H9 (cell line): ENCODE data around the gene MB. TPM values are rescaled to one million over a fixed set of nuclear protein-coding genes. Genes with fewer than 3 reads are reported as not detected.

Experiments
- DNase-seq: peaks from one replicate; pipeline ENCODE4 v3.0.0-alpha.2; 2017
- H2AFZ ChIP-seq: one replicate; pipeline ENCODE4 v1.6.1; 2013; ENCODE audit warnings: mild to moderate bottlenecking, low read length, control low read depth, moderate library complexity
- H2AK5ac ChIP-seq: 2 replicates; pipeline ENCODE4 v1.6.1; 2013; ENCODE audit warnings: low read length, control low read depth, mixed read lengths; ENCODE audit not compliant: insufficient read length
- H2BK120ac ChIP-seq: one replicate; pipeline ENCODE4 v1.6.1; 2013; ENCODE audit warnings: low read depth, mild to moderate bottlenecking, low read length, control low read depth, inconsistent platforms; ENCODE audit not compliant: poor library complexity, severe bottlenecking
- H2BK12ac ChIP-seq: 2 replicates; pipeline ENCODE4 v1.6.1; 2013; ENCODE audit warnings: low read length, control low read depth, mixed read lengths, low read depth; ENCODE audit not compliant: insufficient read length
- H2BK15ac ChIP-seq: 2 replicates; pipeline ENCODE4 v1.6.1; 2013; ENCODE audit warnings: low read depth, low read length, control low read depth
- H2BK20ac ChIP-seq: one replicate; pipeline ENCODE4 v1.6.1; 2013; ENCODE audit warnings: low read depth, mild to moderate bottlenecking, low read length, control low read depth, inconsistent platforms; ENCODE audit not compliant: poor library complexity, severe bottlenecking
- H2BK5ac ChIP-seq: 2 replicates; pipeline ENCODE4 v1.6.1; 2013; ENCODE audit warnings: low read length, control low read depth, mixed read lengths; ENCODE audit not compliant: insufficient read length
- H3K14ac ChIP-seq: 2 replicates; pipeline ENCODE4 v1.6.1; 2013; ENCODE audit warnings: low read length, control low read depth; ENCODE audit not compliant: insufficient read depth
- H3K18ac ChIP-seq: 2 replicates; pipeline ENCODE4 v1.6.1; 2013; ENCODE audit warnings: low read depth, mild to moderate bottlenecking, mixed read lengths, low read length, control low read depth; ENCODE audit not compliant: insufficient read length
- H3K23ac ChIP-seq: 2 replicates; pipeline ENCODE4 v1.6.1; 2013; ENCODE audit warnings: low read length, control low read depth, mixed read lengths, low read depth; ENCODE audit not compliant: insufficient read length
- H3K23me2 ChIP-seq: 2 replicates; pipeline ENCODE4 v1.6.1; 2013; ENCODE audit warnings: low read depth, mild to moderate bottlenecking, mixed read lengths, low read length, control low read depth; ENCODE audit not compliant: insufficient read length, poor library complexity, severe bottlenecking
- H3K27ac ChIP-seq: 2 replicates; pipeline ENCODE4 v1.5.1; 2013; ENCODE audit warnings: low read length, control low read depth, mixed read lengths, low read depth; ENCODE audit not compliant: insufficient read length
- H3K27me3 ChIP-seq: 2 replicates; pipeline ENCODE4 v1.6.1; 2013; ENCODE audit warnings: low read length, control low read depth, inconsistent platforms; ENCODE audit not compliant: insufficient read depth
- H3K4ac ChIP-seq: 2 replicates; pipeline ENCODE4 v1.6.1; 2013; ENCODE audit warnings: low read depth, mild to moderate bottlenecking, control low read depth, inconsistent platforms, low read length, moderate library complexity
- H3K4me1 ChIP-seq: 2 replicates; pipeline ENCODE4 v1.6.1; 2013; ENCODE audit warnings: low read length, control low read depth, inconsistent platforms; ENCODE audit not compliant: insufficient read depth
- H3K4me2 ChIP-seq: 2 replicates; pipeline ENCODE4 v1.6.1; 2013; ENCODE audit warnings: low read length, control low read depth, mixed read lengths; ENCODE audit not compliant: insufficient read length, insufficient read depth
- H3K56ac ChIP-seq: 2 replicates; pipeline ENCODE4 v1.6.1; 2013; ENCODE audit warnings: low read depth, mild to moderate bottlenecking, mixed read lengths, low read length, control low read depth; ENCODE audit not compliant: insufficient read length
- H3K79me1 ChIP-seq: 2 replicates; pipeline ENCODE4 v1.6.1; 2013; ENCODE audit warnings: low read depth, mild to moderate bottlenecking, moderate library complexity, low read length, control low read depth, inconsistent platforms; ENCODE audit not compliant: insufficient read depth, poor library complexity, severe bottlenecking
- H3K79me2 ChIP-seq: 2 replicates; pipeline ENCODE4 v1.6.1; 2013; ENCODE audit warnings: low read length, control low read depth, inconsistent platforms; ENCODE audit not compliant: insufficient read depth
- H3K9ac ChIP-seq: 2 replicates; pipeline ENCODE4 v1.6.1; 2013; ENCODE audit warnings: low read length, control low read depth, mixed read lengths; ENCODE audit not compliant: insufficient read length; ENCODE audit errors: extremely low read depth
- H3K9me3 ChIP-seq: one replicate; pipeline ENCODE4 v1.6.1; 2013; ENCODE audit warnings: low read depth, low read length, inconsistent platforms; ENCODE audit not compliant: control insufficient read depth
- H3T11ph ChIP-seq: one replicate; pipeline ENCODE4 v1.6.1; 2013; ENCODE audit warnings: mild to moderate bottlenecking, low read length, control low read depth, inconsistent platforms
- H4K20me1 ChIP-seq: one replicate; pipeline ENCODE4 v1.6.1; 2013; ENCODE audit not compliant: control insufficient read depth, insufficient read length, insufficient read depth
- H4K5ac ChIP-seq: 2 replicates; pipeline ENCODE4 v1.6.1; 2013; ENCODE audit warnings: low read depth, mild to moderate bottlenecking, mixed read lengths, low read length, control low read depth; ENCODE audit not compliant: insufficient read length
- H4K8ac ChIP-seq: replicated peaks from 2 replicates; pipeline ENCODE4 v1.6.1; 2013; ENCODE audit warnings: low read length, control low read depth, mixed read lengths, low read depth; ENCODE audit not compliant: insufficient read length
- H4K91ac ChIP-seq: 2 replicates; pipeline ENCODE4 v1.6.1; 2013; ENCODE audit warnings: low read depth, mild to moderate bottlenecking, moderate library complexity, mixed read lengths, low read length, control low read depth; ENCODE audit not compliant: insufficient read length
- H3K27ac Mint-ChIP-seq, 3 experiments: 2 replicates in 2 of 3; 3 replicates in 1 of 3; pipeline ENCODE4 v1.8.0; 2020 to 2021; ENCODE audit warnings: mixed read lengths in 3 of 3, mild to moderate bottlenecking in 1 of 3, moderate library complexity in 1 of 3
- H3K27me3 Mint-ChIP-seq: 2 replicates; pipeline ENCODE4 v1.8.0; 2021; ENCODE audit warnings: low read depth, mild to moderate bottlenecking, moderate library complexity, mixed read lengths
- H3K36me3 Mint-ChIP-seq, 3 experiments: 2 replicates in 2 of 3; 3 replicates in 1 of 3; pipeline ENCODE4 v1.8.0; 2020 to 2021; ENCODE audit warnings: low read depth in 3 of 3, mixed read lengths in 3 of 3; ENCODE audit not compliant: insufficient read depth in 1 of 3
- H3K4me1 Mint-ChIP-seq, 2 experiments: 2 replicates each; pipeline ENCODE4 v1.8.0; 2020; ENCODE audit warnings: mixed read lengths in 2 of 2
- H3K4me3 Mint-ChIP-seq, 2 experiments: 2 replicates in 1 of 2; 3 replicates in 1 of 2; pipeline ENCODE4 v1.8.0; 2020 to 2021; ENCODE audit warnings: mild to moderate bottlenecking in 2 of 2, mixed read lengths in 2 of 2, moderate library complexity in 1 of 2
- H3K9me3 Mint-ChIP-seq, 2 experiments: 2 replicates in 1 of 2; 3 replicates in 1 of 2; pipeline ENCODE4 v1.8.0; 2020; ENCODE audit warnings: mild to moderate bottlenecking in 2 of 2, mixed read lengths in 2 of 2, moderate library complexity in 1 of 2
- CTCF ChIP-seq: fragments of 200-600 bp; sonication (generic); conservative IDR thresholded peaks from 3 replicates; pipeline ENCODE4 v1.8.0; 2021; ENCODE audit warnings: antibody characterized with exemption, mild to moderate bottlenecking
- whole genome bisulfite sequencing: extraction: QIAGEN DNeasy Blood & Tissue Kit; methylation state at CpG from one replicate; pipeline ENCODE4 v1.1.7; 2013; ENCODE audit warnings: missing lambda C conversion rate, low lambda C conversion rate, mixed read lengths; ENCODE audit not compliant: insufficient read length; ENCODE audit errors: extremely low coverage; 5-methylcytosine and 5-hydroxymethylcytosine counted together
- total RNA-seq: library from RNA; stranded (reverse); gene quantifications from 2 replicates; pipeline ENCODE4 v1.2.1, GENCODE V29; 2021

The MB gene
- total RNA-seq, 1 experiment from 2014 or later, result 0.55 TPM

GRCh38 chr22:35577799-35578659, 39.1 kb downstream of the MB start:
- Histone ChIP-seq H3K4me1 (no peaks in the 10 kb centered on the region), H4K5ac (no peak overlapping the region), H3K18ac (no peak overlapping the region), H3K4ac (no peak overlapping the region), H2AFZ (no peak overlapping the region), H4K91ac (no peak overlapping the region), H3K79me2 (no peaks in the 10 kb centered on the region), H4K20me1 (no peaks in the 10 kb centered on the region), H2BK15ac (no peak overlapping the region), H3K9ac (no peak overlapping the region), H3K79me1 (no peaks in the 10 kb centered on the region), H4K8ac (no peak overlapping the region), H3T11ph (no peak overlapping the region), H2AK5ac (no peak overlapping the region), H3K14ac (no peak overlapping the region), H3K23me2 (no peaks in the 10 kb centered on the region), H3K23ac (no peak overlapping the region), H3K4me2 (no peak overlapping the region), H3K27me3 (no peaks in the 10 kb centered on the region), H2BK120ac (no peak overlapping the region), H3K27ac (no peak overlapping the region), H3K56ac (no peak overlapping the region), H2BK5ac (no peak overlapping the region), H2BK20ac (no peak overlapping the region), H2BK12ac (no peak overlapping the region), H3K9me3 (no peaks in the 10 kb centered on the region)
- no peak for DNase-seq
- no peak overlapping the region for H3K4me3 Mint-ChIP-seq
- no peak for TF ChIP-seq CTCF
- peaks cover 1 to 2% of the 10 kb centered on the region in 2 experiments; a peak in 2 of 4 replicates for H3K4me1 Mint-ChIP-seq
- 100% methylated on average over 2 of the region's 2 CpGs for WGBS
- H3K27me3 Mint-ChIP-seq, result peaks cover 8% of the 10 kb centered on the region
- H3K36me3 Mint-ChIP-seq, result no peaks in the 10 kb centered on the region
- no peaks in the 10 kb centered on the region for H3K9me3 Mint-ChIP-seq
- no peak overlapping the region for H3K27ac Mint-ChIP-seq
